Liver (tissue), 3 donors: ENCODE measurements around the gene ZC3H7B.

ENCODE experiments used
- HNF4G ChIP-seq: IDR thresholded peaks from 2 replicates; pipeline ENCODE4 v1.6.1; 2016; ENCODE audit warnings: antibody characterized with exemption
- JUND ChIP-seq, 2 donors: IDR thresholded peaks; 2 replicates each; pipeline ENCODE4 v1.6.1; 2016; ENCODE audit warnings: antibody characterized with exemption in 2 of 2
- RAD21 ChIP-seq, 2 donors: IDR thresholded peaks; 2 replicates each; pipeline ENCODE4 v1.6.1; 2016; ENCODE audit warnings: antibody characterized with exemption in 2 of 2, mild to moderate bottlenecking in 2 of 2
- SP1 ChIP-seq: IDR thresholded peaks from 2 replicates; pipeline ENCODE4 v1.6.1; 2018; ENCODE audit warnings: antibody characterized with exemption, mild to moderate bottlenecking
- TAF1 ChIP-seq: conservative IDR thresholded peaks from 2 replicates; pipeline ENCODE4 v1.6.1; 2016; ENCODE audit warnings: antibody characterized with exemption, mild to moderate bottlenecking
- TF ChIP-seq, protein P1 (sequence below): fragments of 150-350 bp; IDR thresholded peaks from 2 replicates; pipeline ENCODE4 v1.5.1; 2017; ENCODE audit warnings: improper control_type of control experiment, low read depth, low read length; ENCODE audit not compliant: missing input control
- TF ChIP-seq, protein P2 (sequence below): IDR thresholded peaks from 2 replicates; pipeline ENCODE4 v1.6.1; 2016; ENCODE audit warnings: antibody characterized with exemption
- donor health status: healthy.
- donor health status: healthy.

DNA sequence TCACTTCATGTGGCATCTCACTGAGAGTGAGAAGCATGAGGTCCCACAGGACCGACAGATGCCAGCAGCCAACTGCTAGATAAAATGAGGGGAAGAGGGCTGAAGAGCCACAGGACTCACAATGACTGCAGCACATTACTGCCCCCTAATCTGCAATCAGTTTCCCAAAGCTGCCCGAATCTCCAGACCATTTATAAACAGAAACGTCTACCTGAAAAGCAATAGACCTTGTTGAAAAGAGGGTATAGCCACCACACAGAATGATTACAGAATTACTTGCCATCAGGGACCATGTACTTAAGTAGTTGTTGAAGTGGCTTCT, 68.1 kb downstream of the ZC3H7B start:
- TF ChIP-seq, protein P1, sequence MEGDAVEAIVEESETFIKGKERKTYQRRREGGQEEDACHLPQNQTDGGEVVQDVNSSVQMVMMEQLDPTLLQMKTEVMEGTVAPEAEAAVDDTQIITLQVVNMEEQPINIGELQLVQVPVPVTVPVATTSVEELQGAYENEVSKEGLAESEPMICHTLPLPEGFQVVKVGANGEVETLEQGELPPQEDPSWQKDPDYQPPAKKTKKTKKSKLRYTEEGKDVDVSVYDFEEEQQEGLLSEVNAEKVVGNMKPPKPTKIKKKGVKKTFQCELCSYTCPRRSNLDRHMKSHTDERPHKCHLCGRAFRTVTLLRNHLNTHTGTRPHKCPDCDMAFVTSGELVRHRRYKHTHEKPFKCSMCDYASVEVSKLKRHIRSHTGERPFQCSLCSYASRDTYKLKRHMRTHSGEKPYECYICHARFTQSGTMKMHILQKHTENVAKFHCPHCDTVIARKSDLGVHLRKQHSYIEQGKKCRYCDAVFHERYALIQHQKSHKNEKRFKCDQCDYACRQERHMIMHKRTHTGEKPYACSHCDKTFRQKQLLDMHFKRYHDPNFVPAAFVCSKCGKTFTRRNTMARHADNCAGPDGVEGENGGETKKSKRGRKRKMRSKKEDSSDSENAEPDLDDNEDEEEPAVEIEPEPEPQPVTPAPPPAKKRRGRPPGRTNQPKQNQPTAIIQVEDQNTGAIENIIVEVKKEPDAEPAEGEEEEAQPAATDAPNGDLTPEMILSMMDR, result no peak
- TF ChIP-seq SP1 (no peak), RAD21 (IDR thresholded peaks at IDR 0.05) (no peak), JUND (IDR thresholded peaks at IDR 0.05) (no peak), TAF1 (no peak), HNF4G (no peak)
- TF ChIP-seq, protein P2, sequence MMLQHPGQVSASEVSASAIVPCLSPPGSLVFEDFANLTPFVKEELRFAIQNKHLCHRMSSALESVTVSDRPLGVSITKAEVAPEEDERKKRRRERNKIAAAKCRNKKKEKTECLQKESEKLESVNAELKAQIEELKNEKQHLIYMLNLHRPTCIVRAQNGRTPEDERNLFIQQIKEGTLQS, result no peak
